NB4 (cell line): ENCODE measurements around the gene WRAP73.

ENCODE experiments used
- POLR2A ChIP-seq: IDR thresholded peaks from 2 replicates; pipeline ENCODE4 v1.6.1; 2011; ENCODE audit warnings: mild to moderate bottlenecking; ENCODE audit not compliant: insufficient read length; ENCODE audit errors: extremely low read depth
- TF ChIP-seq, protein P1 (sequence below): IDR thresholded peaks from one replicate; pipeline ENCODE4 v1.5.1; 2012; ENCODE audit warnings: low read depth, low read length

DNA sequence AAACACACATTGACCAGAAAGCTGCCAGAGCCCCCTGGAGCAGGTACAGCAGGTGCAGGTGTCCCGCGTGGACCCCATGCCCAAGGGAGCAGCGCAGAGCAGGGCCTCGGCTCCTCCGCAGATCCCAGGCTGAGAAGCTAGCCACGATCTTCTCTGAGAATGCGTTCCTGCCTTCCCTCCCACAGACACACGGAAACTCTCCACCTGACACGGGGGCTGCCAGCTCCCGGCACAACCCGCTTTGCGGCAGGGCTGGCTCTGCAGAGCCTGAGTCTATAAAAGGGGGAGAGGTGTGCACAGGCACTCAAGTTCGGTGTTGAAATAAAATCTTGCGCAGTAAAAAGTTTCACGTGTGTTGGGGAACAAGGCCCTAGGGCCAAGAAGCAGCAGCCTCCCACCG lies 48.2 kb downstream of the WRAP73 start:
- TF ChIP-seq, protein P1, sequence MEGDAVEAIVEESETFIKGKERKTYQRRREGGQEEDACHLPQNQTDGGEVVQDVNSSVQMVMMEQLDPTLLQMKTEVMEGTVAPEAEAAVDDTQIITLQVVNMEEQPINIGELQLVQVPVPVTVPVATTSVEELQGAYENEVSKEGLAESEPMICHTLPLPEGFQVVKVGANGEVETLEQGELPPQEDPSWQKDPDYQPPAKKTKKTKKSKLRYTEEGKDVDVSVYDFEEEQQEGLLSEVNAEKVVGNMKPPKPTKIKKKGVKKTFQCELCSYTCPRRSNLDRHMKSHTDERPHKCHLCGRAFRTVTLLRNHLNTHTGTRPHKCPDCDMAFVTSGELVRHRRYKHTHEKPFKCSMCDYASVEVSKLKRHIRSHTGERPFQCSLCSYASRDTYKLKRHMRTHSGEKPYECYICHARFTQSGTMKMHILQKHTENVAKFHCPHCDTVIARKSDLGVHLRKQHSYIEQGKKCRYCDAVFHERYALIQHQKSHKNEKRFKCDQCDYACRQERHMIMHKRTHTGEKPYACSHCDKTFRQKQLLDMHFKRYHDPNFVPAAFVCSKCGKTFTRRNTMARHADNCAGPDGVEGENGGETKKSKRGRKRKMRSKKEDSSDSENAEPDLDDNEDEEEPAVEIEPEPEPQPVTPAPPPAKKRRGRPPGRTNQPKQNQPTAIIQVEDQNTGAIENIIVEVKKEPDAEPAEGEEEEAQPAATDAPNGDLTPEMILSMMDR, result no peak
- no peak for TF ChIP-seq POLR2A
